B cell (primary cell): ENCODE data around the gene BMAL1. TPM values are rescaled to one million over a fixed set of nuclear protein-coding genes. Genes with fewer than 3 reads are reported as not detected.

ENCODE experiments used
- ATAC-seq: fragments of 200-7000 bp; cut with Tn5 transposase; one replicate; pipeline ENCODE4 v1.10.0; 2021; ENCODE audit warnings: low read depth, mild to moderate bottlenecking, moderate number of reproducible peaks, moderate library complexity
- CTCF ChIA-PET: fragments of 350-600 bp; sonication (Branson Sonifier 250); formaldehyde crosslinking; loops from one replicate; lab custom pipeline; 2021; ENCODE audit warnings: antibody characterized with exemption, inconsistent platforms; lab: Charles Lee
- POLR2A ChIA-PET: fragments of 350-600 bp; sonication (Branson Sonifier 250); formaldehyde crosslinking; loops from one replicate; lab custom pipeline; 2021; ENCODE audit warnings: antibody characterized with exemption; lab: Charles Lee
- DNase-seq: peaks from one replicate; pipeline ENCODE4 v3.0.0; 2013
- H2AFZ ChIP-seq: 2 replicates; pipeline ENCODE4 v1.6.1; 2012; ENCODE audit warnings: mild to moderate bottlenecking, low read depth, low read length; ENCODE audit not compliant: insufficient read depth, poor library complexity, severe bottlenecking
- H3K27ac ChIP-seq, 2 donors: 1 replicate in 1 of 2; 2 replicates in 1 of 2; pipeline ENCODE4 v1.5.1; 2012 to 2013; ENCODE audit warnings: low read length in 2 of 2, mild to moderate bottlenecking in 2 of 2, moderate library complexity in 1 of 2
- H3K27me3 ChIP-seq, 4 experiments: fragments of 200-600 bp in 1 of 4; sonication (generic) in 1 of 4; replicated peaks in 1 of 4; 1 replicate in 2 of 4; 2 replicates in 2 of 4; pipeline versions ENCODE4 v1.6.1 to v1.7.0; 2013 to 2016; ENCODE audit warnings: low read length in 3 of 4, mild to moderate bottlenecking in 2 of 4, mixed read lengths in 1 of 4, moderate library complexity in 1 of 4; ENCODE audit not compliant: insufficient read depth in 4 of 4, control insufficient read depth in 3 of 4; ENCODE audit errors: control extremely low read depth in 1 of 4
- H3K36me3 ChIP-seq, 2 experiments: replicated peaks in 1 of 2; 1 replicate in 1 of 2; 2 replicates in 1 of 2; pipeline versions ENCODE4 v1.6.1 to v1.7.1; 2013; ENCODE audit warnings: low read length in 1 of 2; ENCODE audit not compliant: insufficient read depth in 2 of 2, control insufficient read depth in 1 of 2; ENCODE audit errors: control extremely low read depth in 1 of 2, extremely low read depth in 1 of 2
- H3K4me1 ChIP-seq, 2 donors: fragments of 200-600 bp in 1 of 2; sonication (generic) in 1 of 2; 1 replicate in 1 of 2; 2 replicates in 1 of 2; pipeline versions ENCODE4 v1.5.1 to v1.6.1; 2013 to 2017; ENCODE audit warnings: low read length in 2 of 2; ENCODE audit not compliant: control insufficient read depth in 2 of 2, insufficient read depth in 2 of 2
- H3K4me2 ChIP-seq: replicated peaks from 2 replicates; pipeline ENCODE3; 2012; ENCODE audit warnings: mild to moderate bottlenecking, low read depth, low read length; ENCODE audit not compliant: poor library complexity, severe bottlenecking
- H3K4me3 ChIP-seq, 5 experiments: fragments of 200-600 bp in 1 of 5; sonication (generic) in 1 of 5; 1 replicate in 3 of 5; 2 replicates in 2 of 5; pipeline versions ENCODE4 v1.5.1 to v1.7.0; 2011 to 2016; ENCODE audit warnings: low read length in 4 of 5, mild to moderate bottlenecking in 4 of 5, low read depth in 2 of 5, control low read depth in 1 of 5, moderate library complexity in 1 of 5; ENCODE audit not compliant: insufficient read depth in 1 of 5; ENCODE audit errors: control extremely low read depth in 1 of 5, extremely low read depth in 1 of 5
- H3K79me2 ChIP-seq: fragments of 200-600 bp; sonication (generic); one replicate; pipeline ENCODE4 v1.6.0; 2016; ENCODE audit warnings: low read length; ENCODE audit not compliant: control insufficient read depth, insufficient read depth
- H3K9ac ChIP-seq: fragments of 200-600 bp; sonication (generic); 2 replicates; pipeline ENCODE4 v1.6.1; 2017; ENCODE audit warnings: mild to moderate bottlenecking, low read length, moderate library complexity
- H3K9me3 ChIP-seq, 3 donors: one replicate each; pipeline versions ENCODE4 v1.6.1 to v1.7.1; 2013; ENCODE audit warnings: low read length in 2 of 3; ENCODE audit not compliant: control insufficient read depth in 2 of 3, insufficient read depth in 1 of 3; ENCODE audit errors: control extremely low read depth in 1 of 3
- H4K20me1 ChIP-seq: 2 replicates; pipeline ENCODE4 v1.6.0; 2012; ENCODE audit warnings: mild to moderate bottlenecking, low read length; ENCODE audit not compliant: insufficient read depth, control insufficient read depth, poor library complexity, severe bottlenecking
- H3K27ac Mint-ChIP-seq: one replicate; pipeline ENCODE4 v1.8.0; 2021; ENCODE audit warnings: mixed read lengths
- H3K27me3 Mint-ChIP-seq: one replicate; pipeline ENCODE4 v1.8.0; 2021; ENCODE audit warnings: mixed read lengths
- H3K4me1 Mint-ChIP-seq: one replicate; pipeline ENCODE4 v1.8.0; 2021; ENCODE audit warnings: mixed read lengths
- H3K4me3 Mint-ChIP-seq: one replicate; pipeline ENCODE4 v1.8.0; 2021; ENCODE audit warnings: mixed read lengths
- H3K9me3 Mint-ChIP-seq: one replicate; pipeline ENCODE4 v1.8.0; 2022; ENCODE audit warnings: mixed read lengths; ENCODE audit not compliant: insufficient read depth
- CTCF ChIP-seq: fragments of 200-600 bp; IDR thresholded peaks from one replicate; pipeline ENCODE4 v1.8.0; 2022; ENCODE audit warnings: antibody characterized with exemption, mild to moderate bottlenecking
- EZH2 ChIP-seq: IDR thresholded peaks from 2 replicates; pipeline ENCODE4 v1.6.1; 2012; ENCODE audit warnings: borderline replicate concordance, low read depth, mild to moderate bottlenecking, moderate library complexity, low read length; ENCODE audit not compliant: insufficient read depth, poor library complexity, severe bottlenecking
- WGBS: methylation state at CpG from one replicate; pipeline ENCODE4 v1.1.5; 2013; ENCODE audit warnings: missing lambda C conversion rate; ENCODE audit not compliant: insufficient coverage; 5-methylcytosine and 5-hydroxymethylcytosine counted together
- intact Hi-C: fragments of 100-400 bp; cut with micrococcal nuclease; formaldehyde crosslinking; loops from one replicate; pipeline ENCODE4 v1.10.0; 2022
- polyA plus RNA-seq: library from polyadenylated mRNA; depleted of rRNA; stranded (reverse); fragments of >200 nt; gene quantifications from 2 replicates; pipeline ENCODE4 v1.2.3, GENCODE V29; 2012
- total RNA-seq, 2 donors: library from RNA; stranded (reverse); fragments of 120-200 nt in 1 of 2; gene quantifications; 1 replicate in 1 of 2; 2 replicates in 1 of 2; pipeline versions ENCODE4 v1.2.3 to v1.2.4, GENCODE V29; 2013 to 2022

BMAL1 gene
- total and polyA plus RNA-seq, 2 donors (not counting 1 experiment from before 2014, with no cell fraction given), result 8.6 to 39.1 TPM

DNA sequence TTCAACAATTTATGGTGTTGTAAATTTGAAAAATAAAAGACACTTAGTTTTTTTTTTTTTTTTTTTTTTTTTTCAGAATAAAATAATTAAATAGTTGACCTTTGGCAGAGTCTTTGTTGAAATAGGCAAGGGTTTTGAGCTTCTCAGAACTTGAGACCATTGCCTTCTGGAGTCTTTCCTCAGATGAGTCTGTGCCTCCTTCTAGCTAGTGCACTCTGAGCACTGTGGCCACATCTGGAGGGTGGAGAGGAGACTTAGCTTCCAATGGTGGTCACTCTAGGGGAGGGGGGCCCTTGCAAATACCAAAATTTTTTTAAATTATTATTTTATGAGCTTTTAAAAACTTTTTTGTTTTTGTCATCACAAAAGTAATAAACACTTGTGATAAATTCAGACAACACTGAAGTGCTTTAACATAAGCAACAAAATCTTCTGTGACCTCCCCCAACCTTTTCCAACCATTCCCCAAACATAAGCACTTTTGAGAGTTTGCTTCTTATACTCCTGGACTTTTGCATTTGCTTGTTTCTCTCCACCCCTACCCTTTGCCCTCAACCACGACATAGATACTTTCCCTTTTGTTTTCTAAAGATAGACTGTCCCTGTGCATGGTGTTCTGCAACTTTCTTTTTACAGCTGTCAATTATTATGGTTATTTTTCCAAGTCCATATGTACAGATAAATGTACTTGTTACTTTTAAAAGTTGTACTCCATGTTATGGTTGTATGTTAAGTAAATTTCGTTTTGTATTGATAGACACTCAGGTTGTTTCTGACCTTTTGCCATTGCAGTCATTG is 41.1 kb downstream of the BMAL1 start:
- H3K27me3 ChIP-seq, result no peaks in the 10 kb centered on the region
- peak overlapping the region; percentile 50 for H3K4me2 ChIP-seq
- Mint-ChIP-seq H3K27me3 (no peaks in the 10 kb centered on the region), H3K4me3 (peak overlapping the region; percentile 44), H3K4me1 (peaks cover 43% of the 10 kb centered on the region), H3K9me3 (no peaks in the 10 kb centered on the region), H3K27ac (no peak overlapping the region)
- ChIA-PET POLR2A (interaction anchor here (0.7 kb wide), 2 partner anchors 53 to 90 kb away, joined by 8 read pairs; no protein-coding TSS in a partner anchor), CTCF (interaction anchor here (1.0 to 2.8 kb wide), 3 partner anchors 14 to 45 kb away, joined by 3 to 14 read pairs (median 4); no protein-coding TSS in a partner anchor)
- H3K9me3 ChIP-seq, result no peaks in the 10 kb centered on the region
- intact Hi-C loops, result no loop called here
- H2AFZ ChIP-seq, result no peak overlapping the region
- H3K9ac ChIP-seq, result peak overlapping the region; percentile 22
- 80% methylated on average over 1 of the region's 2 CpGs for WGBS
- peaks cover 0 to 2% of the 10 kb centered on the region in 2 experiments for H3K36me3 ChIP-seq
- peaks cover 44% of the 10 kb centered on the region for H3K79me2 ChIP-seq
- TF ChIP-seq CTCF (no peak), EZH2 (no peak)
- no peak overlapping the region for H3K4me3 ChIP-seq
- ATAC-seq (no peak), DNase-seq (no peak)
- H3K27ac ChIP-seq, result no peak overlapping the region
- peaks cover 5% of the 10 kb centered on the region for H4K20me1 ChIP-seq
- H3K4me1 ChIP-seq, result peaks cover 7 to 11% of the 10 kb centered on the region in 2 donors

DNA sequence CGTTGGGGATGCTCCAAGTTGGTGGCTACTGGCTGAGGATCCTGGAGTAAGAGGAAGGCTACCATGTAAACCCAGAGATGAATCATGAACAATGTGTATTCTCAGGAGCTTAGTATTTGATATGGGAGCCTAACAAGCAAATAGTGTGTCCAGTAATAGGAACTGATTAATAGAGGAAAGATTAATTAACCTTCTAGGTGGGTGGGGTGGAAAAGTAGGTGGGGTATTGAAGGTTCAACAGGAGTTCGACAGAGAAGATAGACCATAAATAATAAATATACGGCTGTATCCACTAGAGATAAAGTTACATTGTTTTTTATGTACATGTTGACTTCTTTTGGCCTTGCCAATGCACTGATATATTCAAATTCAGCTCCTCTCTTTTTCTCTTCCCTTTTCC is 43.1 kb downstream of the BMAL1 start:
- no peak overlapping the region for H3K4me2 ChIP-seq
- no peak for ATAC-seq
- Mint-ChIP-seq H3K27me3 (no peaks in the 10 kb centered on the region), H3K4me3 (no peak overlapping the region), H3K9me3 (no peaks in the 10 kb centered on the region), H3K27ac (no peak overlapping the region), H3K4me1 (peaks cover 35% of the 10 kb centered on the region)
- ChIA-PET CTCF (interaction anchor here (2.8 kb wide), 1 partner anchor 14 kb away, joined by 14 read pairs; no protein-coding TSS in a partner anchor), POLR2A (no interaction called here)
- H3K4me3 ChIP-seq, result no peak overlapping the region
- no peak overlapping the region for H3K27ac ChIP-seq
- no peak overlapping the region for H2AFZ ChIP-seq
- no peaks in the 10 kb centered on the region for H3K9me3 ChIP-seq
- peaks cover 0 to 2% of the 10 kb centered on the region in 2 experiments for H3K36me3 ChIP-seq
- TF ChIP-seq EZH2, result no peak
- TF ChIP-seq CTCF, result no peak
- peaks cover 7 to 11% of the 10 kb centered on the region in 2 donors for H3K4me1 ChIP-seq
- H3K27me3 ChIP-seq, result no peaks in the 10 kb centered on the region
- intact Hi-C loops, result no loop called here
- 100% methylated on average over 1 of the region's 3 CpGs for WGBS
- no peak for DNase-seq
- H3K79me2 ChIP-seq, result peaks cover 41% of the 10 kb centered on the region
- peaks cover 5% of the 10 kb centered on the region for H4K20me1 ChIP-seq
- H3K9ac ChIP-seq, result no peak overlapping the region
